Bronchial epithelial cell (primary cell): Measurements from ENCODE around the gene STAT4. TPM values are rescaled to one million over a fixed set of nuclear protein-coding genes. Genes with fewer than 3 reads are reported as not detected.

ENCODE experiments used
- DNase-seq: peaks from one replicate; pipeline ENCODE4 v3.0.0-alpha.2; 2010; ENCODE audit warnings: low read depth
- FAIRE-seq: peaks from 2 replicates; lab custom pipeline; 2011; peaks lifted over from hg19 to GRCh38; lab: Jason Lieb, UNC
- H3K27me3 ChIP-seq: 2 replicates; pipeline ENCODE4 v1.5.1; 2011; ENCODE audit warnings: low read length; ENCODE audit not compliant: control insufficient read depth, insufficient read depth
- H3K36me3 ChIP-seq: 2 replicates; pipeline ENCODE4 v1.5.1; 2011; ENCODE audit warnings: low read length; ENCODE audit not compliant: control insufficient read depth, insufficient read depth
- H3K4me3 ChIP-seq: 2 replicates; pipeline ENCODE4 v1.5.1; 2011; ENCODE audit warnings: mild to moderate bottlenecking, low read depth, low read length, control low read depth
- CTCF ChIP-seq: IDR thresholded peaks from 2 replicates; pipeline ENCODE4 v1.5.1; 2011; ENCODE audit warnings: mild to moderate bottlenecking, moderate library complexity, low read length, control low read depth, inconsistent platforms; ENCODE audit not compliant: insufficient read depth, severe bottlenecking
- total RNA-seq: library from RNA; depleted of rRNA; stranded (reverse); fragments of >200 nt; gene quantifications from 2 replicates; pipeline ENCODE4 v1.2.1, GENCODE V29; 2014

Gene STAT4
- total RNA-seq, 1 donor from 2014 or later = 7.1 TPM

- Histone ChIP-seq H3K4me3 (no peak overlapping the region), H3K27me3 (no peaks in the 10 kb centered on the region), H3K36me3 (no peaks in the 10 kb centered on the region)
- no peak for TF ChIP-seq CTCF
- DNase-seq = no peak
- FAIRE-seq = no peak
Measured at GRCh38 chr2:191113761-191114160, 37.0 kb downstream of the STAT4 start.

GRCh38 chr2:191112448-191112901 lies 38.3 kb downstream of the STAT4 start:
- no peak for TF ChIP-seq CTCF
- no peak for DNase-seq
- FAIRE-seq = no peak
- Histone ChIP-seq H3K27me3 (no peaks in the 10 kb centered on the region), H3K4me3 (no peak overlapping the region), H3K36me3 (no peaks in the 10 kb centered on the region)

DNA sequence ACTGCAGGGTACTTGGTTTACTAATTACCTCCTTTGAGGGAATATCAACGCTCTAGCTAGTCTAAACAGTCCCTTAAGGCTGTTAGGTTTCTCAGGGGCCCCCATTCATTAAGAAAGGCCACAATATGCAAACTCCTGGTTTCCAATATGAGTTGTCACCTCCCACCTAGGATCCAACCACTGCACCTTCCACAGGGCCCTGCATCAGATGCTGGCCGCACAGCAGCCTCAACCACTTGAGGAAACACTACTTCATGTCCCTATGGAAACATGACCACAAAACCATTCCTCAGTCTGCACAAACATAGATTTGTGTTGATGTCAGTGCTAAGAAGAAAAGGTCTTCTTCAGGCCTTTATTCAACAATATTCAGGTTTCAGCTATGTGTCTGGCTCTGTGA lies 40.9 kb downstream of the STAT4 start:
- DNase-seq (no peak), FAIRE-seq (no peak)
- no peak for TF ChIP-seq CTCF
- Histone ChIP-seq H3K27me3 (no peaks in the 10 kb centered on the region), H3K4me3 (no peak overlapping the region), H3K36me3 (no peaks in the 10 kb centered on the region)

DNA sequence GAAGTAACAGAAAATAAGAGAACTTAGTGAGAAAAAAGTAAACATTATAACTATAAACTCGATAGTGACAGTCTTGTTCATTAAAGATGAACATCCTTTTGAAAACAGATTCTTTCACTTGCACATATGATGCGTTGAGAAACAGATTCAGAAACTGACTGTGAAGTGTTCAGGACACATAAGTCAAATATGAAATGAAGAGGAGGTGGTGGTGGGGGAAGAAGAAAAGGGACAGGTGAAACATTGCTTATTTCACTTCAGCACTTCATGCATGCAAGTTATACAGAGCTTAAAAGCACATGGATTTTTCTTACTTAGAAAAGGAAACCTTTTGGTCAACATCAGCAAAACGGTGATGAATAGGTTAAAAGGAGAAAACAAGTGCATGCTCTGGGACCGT lies 42.5 kb downstream of the STAT4 start:
- no peak for FAIRE-seq
- DNase-seq = no peak
- no peak overlapping the region for H3K4me3 ChIP-seq
- H3K27me3 ChIP-seq = no peaks in the 10 kb centered on the region
- H3K36me3 ChIP-seq = no peaks in the 10 kb centered on the region
- TF ChIP-seq CTCF = no peak

DNA sequence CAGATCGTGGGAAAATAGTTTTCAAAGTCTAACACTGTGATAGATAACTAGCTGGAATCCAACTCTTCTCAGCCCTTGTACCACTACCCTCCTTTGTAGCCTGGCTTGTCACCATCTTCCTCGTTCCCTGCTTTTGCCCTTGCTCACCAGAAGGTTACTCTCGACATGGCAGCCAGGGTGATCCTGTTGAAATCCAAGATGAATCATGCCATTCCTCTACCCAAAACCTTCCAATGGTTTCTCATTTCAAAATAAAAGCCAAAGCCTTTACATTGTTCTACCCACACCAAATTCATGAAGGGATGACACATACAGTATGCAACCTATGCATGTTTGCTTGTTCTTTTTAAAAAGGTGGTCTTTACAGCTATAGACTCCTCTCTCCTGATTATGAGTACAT lies 45.7 kb downstream of the STAT4 start:
- FAIRE-seq = no peak
- Histone ChIP-seq H3K36me3 (no peaks in the 10 kb centered on the region), H3K4me3 (no peak overlapping the region), H3K27me3 (no peaks in the 10 kb centered on the region)
- no peak for TF ChIP-seq CTCF
- DNase-seq = peak; percentile 84

DNA sequence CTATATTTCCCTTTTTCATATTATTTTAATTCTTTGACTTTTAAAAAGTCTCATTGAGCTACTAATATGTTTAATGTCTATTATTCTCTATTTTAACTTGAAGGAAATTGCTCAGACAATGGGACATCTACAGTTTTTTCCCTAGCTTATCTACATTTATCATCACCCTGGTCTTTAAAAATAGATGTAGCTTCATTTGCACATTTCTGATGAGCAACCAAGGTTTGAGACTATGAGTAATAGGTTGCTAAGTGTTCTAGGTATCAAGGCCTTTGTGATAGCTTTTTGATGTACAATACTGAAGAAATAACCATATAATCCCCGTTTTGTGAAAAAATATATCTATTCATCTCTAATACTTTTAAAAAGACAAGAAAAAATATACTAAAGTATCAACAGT lies 47.0 kb downstream of the STAT4 start:
- DNase-seq (peak; percentile 71), FAIRE-seq (no peak)
- no peak for TF ChIP-seq CTCF
- no peaks in the 10 kb centered on the region for H3K27me3 ChIP-seq
- no peak overlapping the region for H3K4me3 ChIP-seq
- H3K36me3 ChIP-seq = no peaks in the 10 kb centered on the region
